ENCODE measurements around the gene ZPLD1.

ZPLD1 gene

GRCh38 chr3:102512734-102513504, 78.1 kb downstream of the ZPLD1 start:
- Mint-ChIP-seq H3K36me3 (ENCODE audit: insufficient read depth) (no peaks in the 10 kb centered on the region), H3K4me3 (no peak overlapping the region), H3K9me3 (no peaks in the 10 kb centered on the region), H3K4me1 (ENCODE audit: low read depth in 2 of 2) (no peaks in the 10 kb centered on the region), H3K27ac (no peak overlapping the region), H3K27me3 (peaks cover 8 to 9% of the 10 kb centered on the region in 2 donors)
- DNase-seq (no peak), ATAC-seq (replicated peaks) (no peak)

- DNase-seq (no peak), ATAC-seq (replicated peaks) (no peak)
- Mint-ChIP-seq H3K27me3 (peaks cover 9 to 11% of the 10 kb centered on the region in 2 donors), H3K4me3 (no peak overlapping the region), H3K36me3 (ENCODE audit: insufficient read depth) (no peaks in the 10 kb centered on the region), H3K9me3 (no peaks in the 10 kb centered on the region), H3K4me1 (ENCODE audit: low read depth in 2 of 2) (no peaks in the 10 kb centered on the region), H3K27ac (no peak overlapping the region)
Measured at GRCh38 chr3:102514241-102514640, 79.4 kb downstream of the ZPLD1 start.

- no peaks in the 10 kb centered on the region for H3K9me3 Mint-ChIP-seq
- ATAC-seq (replicated peaks): no peak
Measured at GRCh38 chr3:102521246-102521645, 86.4 kb downstream of the ZPLD1 start.

GRCh38 chr3:102525624-102526023, 90.8 kb downstream of the ZPLD1 start:
- Mint-ChIP-seq H3K4me1 (ENCODE audit: low read depth in 2 of 2) (no peaks in the 10 kb centered on the region), H3K9me3 (no peaks in the 10 kb centered on the region), H3K36me3 (ENCODE audit: insufficient read depth) (peaks cover 2% of the 10 kb centered on the region), H3K27me3 (peaks cover 11 to 19% of the 10 kb centered on the region in 2 donors), H3K4me3 (no peak overlapping the region), H3K27ac (no peak overlapping the region)
- DNase-seq: no peak
- no peak for ATAC-seq (replicated peaks)

More at GRCh38 chr3:102521246-102521645, 86.4 kb downstream of the ZPLD1 start:
- Mint-ChIP-seq H3K36me3 (ENCODE audit: insufficient read depth) (peaks cover 2% of the 10 kb centered on the region), H3K27me3 (peaks cover 11 to 25% of the 10 kb centered on the region in 2 donors), H3K4me3 (no peak overlapping the region), H3K4me1 (ENCODE audit: low read depth in 2 of 2) (no peaks in the 10 kb centered on the region), H3K27ac (no peak overlapping the region)
- DNase-seq: no peak

- DNase-seq (no peak), ATAC-seq (replicated peaks) (no peak)
- Mint-ChIP-seq H3K36me3 (ENCODE audit: insufficient read depth) (no peaks in the 10 kb centered on the region), H3K9me3 (no peaks in the 10 kb centered on the region), H3K4me1 (ENCODE audit: low read depth in 2 of 2) (no peaks in the 10 kb centered on the region), H3K27me3 (peaks cover 8 to 19% of the 10 kb centered on the region in 2 donors), H3K4me3 (no peak overlapping the region), H3K27ac (no peak overlapping the region)
Measured at GRCh38 chr3:102526865-102527264, 92.0 kb downstream of the ZPLD1 start.

- H3K4me3 Mint-ChIP-seq: no peak overlapping the region
- H3K27ac Mint-ChIP-seq: no peak overlapping the region
- H3K4me1 Mint-ChIP-seq (ENCODE audit: low read depth in 2 of 2): peaks cover 2 to 4% of the 10 kb centered on the region in 2 donors
- H3K27me3 Mint-ChIP-seq: peaks cover 2 to 6% of the 10 kb centered on the region in 2 donors
- H3K9me3 Mint-ChIP-seq: no peaks in the 10 kb centered on the region
- ATAC-seq (replicated peaks) (no peak), DNase-seq (no peak)
- no peaks in the 10 kb centered on the region for H3K36me3 Mint-ChIP-seq (ENCODE audit: insufficient read depth)
Measured at GRCh38 chr3:102528727-102529126, 93.9 kb downstream of the ZPLD1 start.
